Lower lobe of right lung (tissue), 2 donors: ENCODE measurements around the gene KRT5. TPM values are rescaled to one million over a fixed set of nuclear protein-coding genes. Genes with fewer than 3 reads are reported as not detected.

Experiments used
- ATAC-seq, 2 donors: fragments of 200-7000 bp; cut with Tn5 transposase; one replicate each; pipeline ENCODE4 v1.9.1; 2020 to 2022; ENCODE audit warnings: mild to moderate bottlenecking in 2 of 2, moderate library complexity in 2 of 2
- DNase-seq: peaks from one replicate; pipeline ENCODE4 v3.0.0-alpha.2; 2020
- H3K27ac ChIP-seq: fragments of 200-600 bp; one replicate; pipeline ENCODE4 v1.8.0; 2022
- H3K27me3 ChIP-seq: fragments of 200-600 bp; one replicate; pipeline ENCODE4 v1.8.0; 2022; ENCODE audit warnings: low read depth
- H3K36me3 ChIP-seq: fragments of 200-600 bp; one replicate; pipeline ENCODE4 v1.8.0; 2022; ENCODE audit warnings: mild to moderate bottlenecking
- H3K4me1 ChIP-seq: fragments of 200-600 bp; one replicate; pipeline ENCODE4 v1.8.0; 2022
- H3K4me3 ChIP-seq: fragments of 200-600 bp; one replicate; pipeline ENCODE4 v1.8.0; 2022; ENCODE audit warnings: mild to moderate bottlenecking
- H3K9me3 ChIP-seq: fragments of 200-600 bp; one replicate; pipeline ENCODE4 v1.8.0; 2022
- intact Hi-C: fragments of 100-400 bp; cut with DNase I; formaldehyde crosslinking; loops from one replicate; pipeline ENCODE4 v1.11.0; 2022
- total RNA-seq: library from RNA; stranded (reverse); fragmentation: NEBNext Ultra II Directional; extraction: Animal tissue kit (Norgen Biotek cat#: 25700); gene quantifications from one replicate; pipeline ENCODE4 v1.2.1, GENCODE V29; 2021
- TF ChIP-seq, protein P1 (sequence below): fragments of 200-600 bp; IDR thresholded peaks from one replicate; pipeline ENCODE4 v1.8.0; 2022; ENCODE audit warnings: antibody characterized with exemption, mild to moderate bottlenecking
- donor health status: DM: no; HTN: yes; CAD: no; lungs with severe emphysema.

The KRT5 gene
- total RNA-seq, 1 donor from 2014 or later = 0.65 TPM

DNA sequence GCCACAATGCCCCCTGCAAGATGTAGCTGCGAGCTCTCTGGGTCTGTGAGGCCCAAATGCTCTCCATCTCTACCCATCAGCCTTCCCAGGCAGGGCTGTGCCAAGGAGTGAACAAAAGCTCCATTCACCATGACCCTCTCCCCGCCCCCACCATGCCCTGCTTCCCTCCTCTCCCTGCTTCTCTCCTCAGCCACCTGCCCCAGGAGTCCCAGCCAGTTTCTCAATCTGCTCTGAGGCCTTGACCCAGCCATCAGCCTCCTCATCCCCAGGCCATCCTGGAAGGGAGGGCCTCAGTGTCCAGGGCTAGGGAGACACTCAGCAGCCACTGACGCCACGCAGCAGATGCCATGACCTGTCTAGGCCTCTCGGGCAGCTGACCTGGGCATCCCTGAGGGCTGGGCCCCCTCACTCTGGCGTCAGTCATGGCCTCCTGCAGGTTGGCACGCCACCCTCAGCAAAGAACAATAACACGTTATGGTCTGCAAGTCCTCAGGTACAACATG is 8.5 kb upstream of the KRT5 start:
- no peaks in the 10 kb centered on the region for H3K9me3 ChIP-seq
- H3K4me1 ChIP-seq = no peaks in the 10 kb centered on the region
- H3K27ac ChIP-seq = no peak overlapping the region
- H3K27me3 ChIP-seq = peaks cover 3% of the 10 kb centered on the region
- intact Hi-C loops = no loop called here
- DNase-seq (no peak), ATAC-seq (no peak)
- TF ChIP-seq, protein P1, sequence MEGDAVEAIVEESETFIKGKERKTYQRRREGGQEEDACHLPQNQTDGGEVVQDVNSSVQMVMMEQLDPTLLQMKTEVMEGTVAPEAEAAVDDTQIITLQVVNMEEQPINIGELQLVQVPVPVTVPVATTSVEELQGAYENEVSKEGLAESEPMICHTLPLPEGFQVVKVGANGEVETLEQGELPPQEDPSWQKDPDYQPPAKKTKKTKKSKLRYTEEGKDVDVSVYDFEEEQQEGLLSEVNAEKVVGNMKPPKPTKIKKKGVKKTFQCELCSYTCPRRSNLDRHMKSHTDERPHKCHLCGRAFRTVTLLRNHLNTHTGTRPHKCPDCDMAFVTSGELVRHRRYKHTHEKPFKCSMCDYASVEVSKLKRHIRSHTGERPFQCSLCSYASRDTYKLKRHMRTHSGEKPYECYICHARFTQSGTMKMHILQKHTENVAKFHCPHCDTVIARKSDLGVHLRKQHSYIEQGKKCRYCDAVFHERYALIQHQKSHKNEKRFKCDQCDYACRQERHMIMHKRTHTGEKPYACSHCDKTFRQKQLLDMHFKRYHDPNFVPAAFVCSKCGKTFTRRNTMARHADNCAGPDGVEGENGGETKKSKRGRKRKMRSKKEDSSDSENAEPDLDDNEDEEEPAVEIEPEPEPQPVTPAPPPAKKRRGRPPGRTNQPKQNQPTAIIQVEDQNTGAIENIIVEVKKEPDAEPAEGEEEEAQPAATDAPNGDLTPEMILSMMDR = no peak
- no peaks in the 10 kb centered on the region for H3K36me3 ChIP-seq
- H3K4me3 ChIP-seq = no peak overlapping the region

DNA sequence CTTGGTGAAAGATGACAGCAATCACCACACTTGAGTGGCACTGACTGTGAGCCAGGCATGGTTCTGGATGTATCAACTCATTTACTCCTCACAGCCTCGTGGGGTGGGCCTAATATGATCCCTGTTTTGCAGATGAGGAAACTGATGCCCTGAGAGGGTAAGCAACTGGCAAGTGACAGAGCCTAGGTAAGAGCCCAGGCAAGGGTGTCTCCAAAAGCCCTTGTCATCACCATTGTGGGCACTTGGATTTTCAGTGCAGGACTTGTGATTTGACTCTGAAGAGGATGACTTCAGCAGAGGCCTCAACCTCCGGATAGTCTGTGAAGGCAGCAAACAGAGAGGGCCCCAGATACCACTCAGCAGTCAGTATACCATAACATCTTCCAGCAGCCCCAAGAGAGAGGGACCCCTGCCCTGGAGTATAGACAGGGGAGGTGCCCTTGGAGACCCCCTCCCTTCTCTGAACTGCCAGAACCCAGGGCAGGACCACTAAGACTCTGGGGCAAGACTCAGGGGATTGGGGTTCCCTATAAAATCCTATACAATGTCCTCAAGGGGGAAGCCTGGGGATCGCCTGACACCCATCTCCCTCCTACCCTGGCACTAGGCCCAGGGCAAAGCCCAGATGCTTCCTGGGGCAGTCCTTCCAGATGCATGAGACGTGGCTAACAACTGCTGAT is 7.1 kb upstream of the KRT5 start:
- TF ChIP-seq, protein P1 = no peak
- H3K27ac ChIP-seq = no peak overlapping the region
- no peaks in the 10 kb centered on the region for H3K4me1 ChIP-seq
- H3K27me3 ChIP-seq = peaks cover 3% of the 10 kb centered on the region
- no peaks in the 10 kb centered on the region for H3K9me3 ChIP-seq
- no peak overlapping the region for H3K4me3 ChIP-seq
- DNase-seq (no peak), ATAC-seq (no peak)
- intact Hi-C loops = no loop called here
- H3K36me3 ChIP-seq = no peaks in the 10 kb centered on the region

DNA sequence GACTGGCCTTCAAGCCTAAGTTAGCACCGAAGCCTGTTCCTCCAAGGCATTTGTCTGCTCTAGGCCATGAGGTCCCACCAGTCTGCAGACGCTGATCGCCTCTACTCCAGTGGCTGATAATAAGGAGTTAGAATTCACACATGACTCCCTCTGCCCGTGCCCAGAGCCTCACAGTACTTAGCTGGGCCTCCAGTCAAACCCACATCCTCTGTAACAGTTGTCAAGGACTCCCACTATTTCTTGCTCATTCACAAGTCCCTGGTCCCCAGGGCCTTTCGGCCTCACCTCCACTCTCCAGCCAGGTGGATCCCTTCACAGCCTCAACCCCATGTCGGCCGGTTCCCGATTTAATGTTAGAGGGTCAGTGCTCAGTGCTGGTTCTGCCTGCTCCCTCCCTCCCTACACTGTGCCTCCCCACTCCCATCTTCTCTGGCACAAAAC is 6.3 kb upstream of the KRT5 start:
- TF ChIP-seq, protein P1 = no peak
- DNase-seq (no peak), ATAC-seq (no peak)
- Histone ChIP-seq H3K27ac (no peak overlapping the region), H3K9me3 (no peaks in the 10 kb centered on the region), H3K4me1 (no peaks in the 10 kb centered on the region), H3K4me3 (no peak overlapping the region), H3K36me3 (no peaks in the 10 kb centered on the region), H3K27me3 (peaks cover 3% of the 10 kb centered on the region)
- intact Hi-C loops = no loop called here

DNA sequence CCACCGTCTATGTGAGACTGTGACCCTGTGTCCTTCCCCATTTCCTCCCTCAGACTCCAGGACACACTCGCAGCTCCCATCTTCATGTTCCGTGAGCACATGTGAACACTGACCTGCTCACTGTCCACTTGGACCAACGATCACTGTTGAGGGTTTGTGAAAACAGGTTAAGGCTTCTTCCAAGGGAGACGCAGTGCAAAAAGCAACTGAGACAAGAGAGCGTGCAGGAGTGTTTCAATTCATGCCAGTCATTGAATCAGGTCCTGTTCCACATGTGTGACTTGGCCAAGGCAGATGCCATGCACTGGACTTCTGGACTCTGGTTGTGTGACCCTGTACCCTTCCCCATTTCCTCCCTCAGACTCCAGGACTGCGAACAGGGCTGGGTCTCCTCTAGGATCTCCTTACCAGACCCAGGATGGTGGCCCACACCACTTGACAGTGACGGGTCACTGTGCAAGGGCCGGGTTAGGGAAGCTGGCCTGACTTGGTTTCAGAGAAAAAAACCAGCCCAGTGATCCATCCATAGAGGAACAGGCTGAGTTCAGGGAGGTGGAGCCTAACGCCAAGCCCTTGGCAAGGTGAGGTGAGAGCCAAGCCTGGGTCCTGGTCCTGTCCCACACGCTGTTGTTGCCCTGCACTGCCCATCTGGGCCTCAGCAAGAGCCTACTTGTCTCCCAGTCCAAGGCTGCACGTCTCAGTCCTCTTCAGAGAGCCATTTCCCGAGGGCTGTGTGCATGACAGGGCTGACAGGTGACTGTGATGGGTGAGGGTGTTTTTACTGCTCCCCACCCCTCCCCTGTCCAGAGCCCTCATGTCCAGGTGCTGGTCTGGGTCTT is 5.7 kb upstream of the KRT5 start:
- no peak for ATAC-seq
- intact Hi-C loops = no loop called here
- TF ChIP-seq, protein P1 = no peak
- no peak for DNase-seq
- Histone ChIP-seq H3K4me1 (no peaks in the 10 kb centered on the region), H3K27ac (no peak overlapping the region), H3K27me3 (peaks cover 3% of the 10 kb centered on the region), H3K9me3 (no peaks in the 10 kb centered on the region), H3K4me3 (no peak overlapping the region), H3K36me3 (no peaks in the 10 kb centered on the region)

DNA sequence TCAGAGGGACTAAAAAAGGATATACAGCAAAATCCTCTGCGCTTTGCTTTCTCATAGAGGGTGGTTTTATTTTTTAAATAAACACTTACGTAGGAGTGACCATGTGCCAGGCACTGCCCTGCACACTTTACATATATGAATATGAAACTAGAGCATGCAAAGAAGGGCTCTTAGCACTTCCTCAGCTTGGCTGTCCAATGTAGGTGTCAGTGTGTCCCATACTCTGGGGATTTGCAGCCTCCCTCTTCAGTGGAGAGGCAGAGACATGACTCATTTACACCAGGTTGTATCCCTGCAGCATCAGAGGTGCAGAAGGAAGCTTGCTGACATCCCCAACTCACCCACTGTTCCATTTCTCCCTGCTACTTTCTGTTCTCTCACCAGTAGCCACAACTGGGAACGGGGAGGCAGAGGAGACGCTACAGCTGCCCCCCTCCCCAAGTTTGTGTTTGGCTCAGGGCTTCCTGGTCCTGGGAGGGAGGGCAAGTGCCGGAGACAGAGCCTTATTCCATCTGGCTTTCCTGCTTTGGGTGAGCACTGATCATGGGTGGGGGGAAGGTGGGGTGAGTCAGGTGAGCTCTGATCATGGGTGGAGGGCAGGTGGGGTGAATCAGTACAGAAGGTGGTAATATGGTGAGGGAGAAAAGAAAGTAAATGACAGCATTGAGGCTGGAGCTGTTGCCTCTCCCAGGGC is 4.9 kb upstream of the KRT5 start:
- no peak for DNase-seq
- Histone ChIP-seq H3K36me3 (no peaks in the 10 kb centered on the region), H3K9me3 (no peaks in the 10 kb centered on the region), H3K4me1 (no peaks in the 10 kb centered on the region), H3K27ac (no peak overlapping the region), H3K27me3 (peaks cover 3% of the 10 kb centered on the region), H3K4me3 (no peak overlapping the region)
- intact Hi-C loops = no loop called here
- TF ChIP-seq, protein P1 = no peak
- no peak for ATAC-seq
